ENCODE data around the gene RAB40AL. TPM values are rescaled to one million over a fixed set of nuclear protein-coding genes. Genes with fewer than 3 reads are reported as not detected.
A peak's percentile ranks its signal among the peaks of the same experiment; 100 is the strongest.

The RAB40AL gene
- total and polyA plus RNA-seq, 2 of the 8 experiments (the other 6 are each of a cell fraction or from before 2014, with no cell fraction given) = 0.27 to 0.30 TPM

- H3K79me2 ChIP-seq (ENCODE audit: control insufficient read depth in 1 of 2, insufficient read depth in 2 of 2, low read length in 2 of 2) = no peaks in the 10 kb centered on the region
- no peak overlapping the region for H3K9ac ChIP-seq (replicated peaks in 1 of 4; ENCODE audit: extremely low read depth in 1 of 4, low read depth in 3 of 4, low read length in 3 of 4)
- no peaks in the 10 kb centered on the region for H3K27me3 ChIP-seq (replicated peaks in 1 of 4; ENCODE audit: control insufficient read depth in 3 of 4, extremely low read depth in 1 of 4, insufficient read depth in 3 of 4, low read length in 3 of 4)
- H2BK12ac ChIP-seq (ENCODE audit: low read depth, low read length) = no peak overlapping the region
- no peak overlapping the region for H2BK15ac ChIP-seq (ENCODE audit: low read length)
- TF ChIP-seq BCL11A (IDR thresholded peaks at IDR 0.05; ENCODE audit: low read depth in 2 of 2, low read length in 2 of 2) = no peak
- no peak for TF ChIP-seq JUND (IDR thresholded peaks at IDR 0.05; ENCODE audit: low read length)
- TF ChIP-seq POU5F1 (IDR thresholded peaks at IDR 0.05; ENCODE audit: low read depth, low read length) = no peak
- no peak for TF ChIP-seq CEBPB (IDR thresholded peaks at IDR 0.05; ENCODE audit: low read depth, low read length)
- TF ChIP-seq RAD21 (IDR thresholded peaks at IDR 0.05 in 1 of 2, conservative IDR thresholded peaks at IDR 0.05 in 1 of 2; ENCODE audit: low read depth in 2 of 2, low read length in 2 of 2) = peak; percentile 57 to 68
- no peak for TF ChIP-seq YY1 (IDR thresholded peaks at IDR 0.05; ENCODE audit: low read depth, low read length)
- TF ChIP-seq SIRT6 (IDR thresholded peaks at IDR 0.05; ENCODE audit: low read length) = no peak
- TF ChIP-seq CTCF (IDR thresholded peaks at IDR 0.05; ENCODE audit: control extremely low read depth in 1 of 3, insufficient read depth in 1 of 3, low read depth in 1 of 3, low read length in 3 of 3) = peak; percentile 50 to 66 (median 60)
- DNase-seq (ENCODE audit: low read depth in 1 of 2, low spot score in 2 of 2) = peak; percentile 33 to 83
- H3K9me3 ChIP-seq (ENCODE audit: insufficient read depth in 2 of 2, low read depth in 1 of 2, low read length in 1 of 2) = no peaks in the 10 kb centered on the region
- H3K23me2 ChIP-seq (ENCODE audit: low read depth, low read length) = no peaks in the 10 kb centered on the region
- no peaks in the 10 kb centered on the region for H4K20me1 ChIP-seq (replicated peaks in 1 of 2; ENCODE audit: control insufficient read depth in 1 of 2, insufficient read depth in 2 of 2, low read length in 2 of 2)
- POLR2A ChIA-PET (ENCODE audit: partially characterized antibody) = interaction anchor here (1.9 kb wide), 1 partner anchor 13 kb away, joined by 5 read pairs; no protein-coding TSS in a partner anchor
- CTCF ChIA-PET (ENCODE audit: partially characterized antibody) = interaction anchor here (0.7 to 4.3 kb wide), 32 partner anchors 9 to 1668 kb away, joined by 3 to 63 read pairs (median 4); partner anchors contain the start of gene RAB40AL
- FAIRE-seq = peak; percentile 86
- H2BK5ac ChIP-seq (ENCODE audit: low read depth, low read length) = no peak overlapping the region
- H2AK5ac ChIP-seq (ENCODE audit: low read depth, low read length) = no peak overlapping the region
- no peak overlapping the region for H3K27ac ChIP-seq (ENCODE audit: low read depth, low read length)
- H3K23ac ChIP-seq (ENCODE audit: insufficient read length) = no peak overlapping the region
- peak overlapping the region; percentile 85 for H2AFZ ChIP-seq (ENCODE audit: low read length)
- H3K56ac ChIP-seq (replicated peaks; ENCODE audit: insufficient read length, low read depth, low read length) = no peak overlapping the region
- H3K4ac ChIP-seq (replicated peaks; ENCODE audit: insufficient read length, low read depth, low read length) = no peak overlapping the region
- no peaks in the 10 kb centered on the region; a peak in 1 of 8 replicates for H3K36me3 ChIP-seq (ENCODE audit: control insufficient read depth in 2 of 4, insufficient read depth in 4 of 4, low read length in 3 of 4)
- no peaks in the 10 kb centered on the region for H3K79me1 ChIP-seq (ENCODE audit: low read depth, low read length)
- peaks cover 0 to 4% (median 0%) of the 10 kb centered on the region in 4 experiments; a peak in 1 of 7 replicates for H3K4me1 ChIP-seq (replicated peaks in 1 of 4; ENCODE audit: control insufficient read depth in 3 of 4, insufficient read depth in 4 of 4, low read length in 3 of 4)
- no peak overlapping the region for H4K8ac ChIP-seq (ENCODE audit: extremely low read depth, insufficient read depth, low read length)
- H2BK20ac ChIP-seq (ENCODE audit: low read length) = no peak overlapping the region
- H4K5ac ChIP-seq (ENCODE audit: insufficient read length, low read depth, low read length) = no peak overlapping the region
- H4K91ac ChIP-seq (replicated peaks; ENCODE audit: insufficient read length, low read length) = no peak overlapping the region
- H2BK120ac ChIP-seq (replicated peaks; ENCODE audit: low read depth, low read length) = no peak overlapping the region
- no peak overlapping the region for H3K18ac ChIP-seq (ENCODE audit: extremely low read depth, low read length)
- peak overlapping the region; percentile 25 to 48 (median 38); a peak in 7 of 8 replicates for H3K4me3 ChIP-seq (ENCODE audit: extremely low read depth in 1 of 4, insufficient read depth in 2 of 4, low read depth in 3 of 4, low read length in 4 of 4)
- no peak overlapping the region for H3K14ac ChIP-seq (ENCODE audit: insufficient read length)
- peak overlapping the region; percentile 61 to 67 for H3K4me2 ChIP-seq (ENCODE audit: insufficient read depth in 1 of 2, low read depth in 2 of 2, low read length in 2 of 2)
- 8% methylated on average over 13 of the region's 14 CpGs; no CpG with 5 or more reads in 1 of the 2 experiments for WGBS, 2 experiments (ENCODE audit: extremely low coverage in 1 of 2, insufficient coverage in 1 of 2, insufficient read length in 1 of 2, insufficient replicate concordance in 2 of 2, low coverage in 1 of 2, low lambda C conversion rate in 2 of 2, missing lambda C conversion rate in 1 of 2)
These were observed 14.1 kb downstream of the RAB40AL start for GRCh38 chrX:102950908-102951866.

All from H1 (cell line).